NT2/D1 (cell line): ENCODE results near the gene CHD5.

Source experiments
- YY1 ChIP-seq: IDR thresholded peaks from 2 replicates; pipeline ENCODE4 v1.6.1; 2011; ENCODE audit not compliant: insufficient read length, insufficient read depth
- ZNF274 ChIP-seq: IDR thresholded peaks from 2 replicates; pipeline ENCODE4 v1.6.1; 2011; ENCODE audit warnings: mild to moderate bottlenecking, low read depth, low read length

DNA sequence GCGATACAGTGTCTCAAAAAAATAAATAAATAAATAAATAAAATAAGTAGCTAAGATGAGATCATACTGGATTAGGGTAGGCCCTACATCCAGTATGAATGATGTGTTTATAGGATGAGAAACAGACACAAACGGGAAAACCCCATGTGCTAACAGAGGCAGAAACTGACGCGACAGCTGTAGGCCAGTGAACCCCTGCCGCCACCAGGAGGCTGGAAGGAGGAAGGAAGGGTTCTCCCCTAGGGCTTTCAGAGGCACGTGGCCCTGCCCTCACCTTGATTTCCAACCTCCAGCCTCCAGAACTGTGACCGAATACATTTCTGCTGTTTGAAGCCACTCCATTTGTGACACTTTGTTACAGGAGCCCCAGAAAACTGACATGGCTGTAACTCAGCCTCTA, 38.5 kb downstream of the CHD5 start:
- TF ChIP-seq YY1 (no peak), ZNF274 (no peak)
